Testis (tissue), 3 donors: ENCODE data around the gene PCCA. TPM values are rescaled to one million over a fixed set of nuclear protein-coding genes. Genes with fewer than 3 reads are reported as not detected.
A peak's percentile ranks its signal among the peaks of the same experiment; 100 is the strongest.

ENCODE experiments used
- DNase-seq: peaks from one replicate; pipeline ENCODE4 v3.0.0-alpha.2; 2019
- H3K27ac ChIP-seq, 2 donors: fragments of 200-600 bp; sonication (generic); one replicate each; pipeline ENCODE4 v1.5.1; 2019
- H3K27me3 ChIP-seq: fragments of 200-600 bp; sonication (generic); one replicate; pipeline ENCODE4 v1.5.1; 2019
- H3K36me3 ChIP-seq: fragments of 200-600 bp; sonication (generic); one replicate; pipeline ENCODE4 v1.5.1; 2017; ENCODE audit warnings: low read depth; ENCODE audit errors: missing control alignments
- H3K4me1 ChIP-seq: fragments of 200-600 bp; sonication (generic); one replicate; pipeline ENCODE4 v1.5.1; 2019
- H3K4me3 ChIP-seq, 2 donors: fragments of 200-600 bp; sonication (generic); one replicate each; pipeline ENCODE4 v1.5.1; 2017 to 2019
- H3K9me3 ChIP-seq: fragments of 200-600 bp; sonication (generic); one replicate; pipeline ENCODE4 v1.5.1; 2017
- POLR2A ChIP-seq: fragments of 450-650 bp; IDR thresholded peaks from one replicate; pipeline ENCODE4 v1.6.1; 2017; ENCODE audit warnings: antibody characterized with exemption, mild to moderate bottlenecking, moderate library complexity
- WGBS, 2 donors: methylation state at CpG; one replicate each; pipeline ENCODE4 v1.1.5; 2018; 5-methylcytosine and 5-hydroxymethylcytosine counted together
- intact Hi-C: fragments of 100-400 bp; cut with DNase I; formaldehyde crosslinking; loops from one replicate; pipeline ENCODE4 v1.15.1; 2023; ENCODE audit warnings: low total_unique reads
- polyA plus RNA-seq: library from polyadenylated mRNA; stranded (reverse); fragments of 350-450 nt; fragmentation: Illumina TruSeq; extraction: RNeasy Lipid Tissue Mini Kit (QIAGEN cat#74804); gene quantifications from one replicate; pipeline ENCODE4 v1.2.3, GENCODE V29; 2014; ENCODE audit warnings: low read depth, low replicate concordance; ENCODE audit not compliant: insufficient read depth
- total RNA-seq, 2 donors: library from RNA; depleted of rRNA; stranded (reverse); fragments of >200 nt; gene quantifications; one replicate each; pipeline ENCODE4 v1.2.3, GENCODE V29; 2016
- TF ChIP-seq, protein P1 (sequence below), 3 experiments: fragments of 450-650 bp in 2 of 3; fragments of 200-600 bp in 1 of 3; sonication (generic) in 1 of 3; IDR thresholded peaks; one replicate each; pipeline ENCODE4 v1.5.1; 2016 to 2019; ENCODE audit warnings: antibody characterized with exemption in 3 of 3, mild to moderate bottlenecking in 2 of 3, moderate library complexity in 1 of 3

The PCCA gene
- total and polyA plus RNA-seq, 3 donors from 2014 or later = 17.9 to 56.2 (median 39.2) TPM

DNA sequence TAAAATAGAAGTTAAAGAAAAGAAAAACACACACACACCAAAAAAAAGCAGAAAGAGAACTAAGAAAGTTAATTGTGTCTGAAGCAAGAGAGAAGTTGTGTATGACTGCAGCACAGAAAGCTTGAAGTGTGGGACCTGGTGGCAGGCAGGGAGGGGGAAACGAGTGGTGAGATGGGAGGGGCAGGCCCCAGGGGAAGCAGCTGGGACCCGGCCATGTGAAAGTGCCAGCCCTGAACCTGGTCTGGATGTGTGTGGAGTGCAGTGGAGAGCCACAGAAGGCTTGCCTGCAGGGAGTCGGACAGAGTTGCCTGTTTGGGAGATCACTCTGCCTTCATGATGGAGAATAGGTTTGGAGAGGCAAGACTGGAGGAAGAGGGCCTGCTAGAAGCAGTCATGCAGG is 300.7 kb downstream of the PCCA start:
- WGBS, 2 donors = 88% methylated on average over 3 of the region's 3 CpGs
- no peak for DNase-seq
- H3K27ac ChIP-seq = no peak overlapping the region
- no peaks in the 10 kb centered on the region for H3K27me3 ChIP-seq
- no peak overlapping the region for H3K4me3 ChIP-seq
- TF ChIP-seq, protein P1, sequence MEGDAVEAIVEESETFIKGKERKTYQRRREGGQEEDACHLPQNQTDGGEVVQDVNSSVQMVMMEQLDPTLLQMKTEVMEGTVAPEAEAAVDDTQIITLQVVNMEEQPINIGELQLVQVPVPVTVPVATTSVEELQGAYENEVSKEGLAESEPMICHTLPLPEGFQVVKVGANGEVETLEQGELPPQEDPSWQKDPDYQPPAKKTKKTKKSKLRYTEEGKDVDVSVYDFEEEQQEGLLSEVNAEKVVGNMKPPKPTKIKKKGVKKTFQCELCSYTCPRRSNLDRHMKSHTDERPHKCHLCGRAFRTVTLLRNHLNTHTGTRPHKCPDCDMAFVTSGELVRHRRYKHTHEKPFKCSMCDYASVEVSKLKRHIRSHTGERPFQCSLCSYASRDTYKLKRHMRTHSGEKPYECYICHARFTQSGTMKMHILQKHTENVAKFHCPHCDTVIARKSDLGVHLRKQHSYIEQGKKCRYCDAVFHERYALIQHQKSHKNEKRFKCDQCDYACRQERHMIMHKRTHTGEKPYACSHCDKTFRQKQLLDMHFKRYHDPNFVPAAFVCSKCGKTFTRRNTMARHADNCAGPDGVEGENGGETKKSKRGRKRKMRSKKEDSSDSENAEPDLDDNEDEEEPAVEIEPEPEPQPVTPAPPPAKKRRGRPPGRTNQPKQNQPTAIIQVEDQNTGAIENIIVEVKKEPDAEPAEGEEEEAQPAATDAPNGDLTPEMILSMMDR (IDR thresholded peaks at IDR 0.05) = no peak
- H3K4me1 ChIP-seq = no peaks in the 10 kb centered on the region
- intact Hi-C loops = no loop called here
- no peaks in the 10 kb centered on the region for H3K9me3 ChIP-seq
- no peaks in the 10 kb centered on the region for H3K36me3 ChIP-seq

DNA sequence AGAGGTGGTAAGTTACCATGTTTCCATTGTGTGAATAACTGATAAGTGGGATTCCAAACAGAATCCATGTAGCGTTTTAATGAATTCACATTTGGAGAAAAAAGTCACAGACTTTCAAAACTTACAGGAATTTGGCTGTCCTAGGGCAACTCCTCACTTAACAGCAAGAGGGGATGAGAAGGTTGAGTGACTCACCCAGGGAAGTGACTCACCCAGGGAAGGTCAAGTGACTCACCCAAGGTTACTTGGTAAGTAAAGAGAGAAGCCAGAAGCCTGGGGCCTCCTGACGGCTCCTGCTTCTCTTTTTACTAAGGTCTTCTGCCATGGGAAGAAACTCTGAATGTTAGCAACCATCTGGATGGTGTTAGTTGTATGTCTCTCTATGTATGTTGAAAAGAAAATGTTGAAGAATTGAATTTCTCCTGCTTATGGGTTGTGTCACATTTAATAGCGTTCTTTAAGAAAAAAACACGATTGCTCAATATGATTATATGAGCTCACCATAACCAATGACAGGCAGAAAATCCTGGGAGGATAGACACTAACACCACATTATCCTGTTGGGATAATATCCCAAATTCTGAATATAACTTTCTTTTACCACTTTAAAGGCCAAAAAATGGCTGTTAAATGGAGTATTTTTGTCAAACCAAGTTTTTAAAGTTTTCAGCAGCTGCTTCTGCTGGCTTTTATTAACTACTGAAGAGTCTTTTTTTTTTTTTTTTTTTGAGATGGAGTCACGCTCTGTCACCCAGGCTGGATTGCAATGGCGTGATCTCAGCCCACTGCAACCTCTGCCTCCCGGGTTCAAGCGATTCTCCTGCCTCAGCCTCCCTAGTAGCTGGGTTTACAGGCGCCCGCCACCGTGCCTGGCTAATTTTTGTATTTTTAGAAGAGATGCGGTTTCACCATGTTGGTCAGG is 304.1 kb downstream of the PCCA start:
- no peaks in the 10 kb centered on the region for H3K9me3 ChIP-seq
- TF ChIP-seq POLR2A = no peak
- peak overlapping the region in 1 of 2 donors; percentile 6 for H3K27ac ChIP-seq
- no peaks in the 10 kb centered on the region for H3K27me3 ChIP-seq
- H3K36me3 ChIP-seq = no peaks in the 10 kb centered on the region
- H3K4me3 ChIP-seq = no peak overlapping the region
- intact Hi-C loops = no loop called here
- WGBS, 2 donors = 84 to 87% methylated on average over 12 of the region's 12 CpGs
- peak; percentile 59 for DNase-seq
- no peaks in the 10 kb centered on the region for H3K4me1 ChIP-seq

- Histone ChIP-seq H3K36me3 (no peaks in the 10 kb centered on the region), H3K27ac (no peak overlapping the region), H3K27me3 (no peaks in the 10 kb centered on the region), H3K9me3 (no peaks in the 10 kb centered on the region), H3K4me1 (no peaks in the 10 kb centered on the region), H3K4me3 (no peak overlapping the region)
- WGBS, 2 donors = 57 to 59% methylated on average over 9 of the region's 9 CpGs
- TF ChIP-seq, protein P1 (IDR thresholded peaks at IDR 0.05) = no peak
- no peak for TF ChIP-seq POLR2A
- DNase-seq = no peak
- intact Hi-C loops = no loop called here
These were observed 305.3 kb downstream of the PCCA start for GRCh38 chr13:100394005-100394695.

- 79 to 88% methylated on average over 4 of the region's 4 CpGs for WGBS, 2 donors
- H3K4me3 ChIP-seq = no peak overlapping the region
- TF ChIP-seq, protein P1 (IDR thresholded peaks at IDR 0.05) = no peak
- no peak for TF ChIP-seq POLR2A
- H3K27ac ChIP-seq = no peak overlapping the region
- intact Hi-C loops = no loop called here
- H3K4me1 ChIP-seq = no peaks in the 10 kb centered on the region
- DNase-seq = no peak
- no peaks in the 10 kb centered on the region for H3K27me3 ChIP-seq
- H3K9me3 ChIP-seq = no peaks in the 10 kb centered on the region
- H3K36me3 ChIP-seq = no peaks in the 10 kb centered on the region
These were observed 306.9 kb downstream of the PCCA start for GRCh38 chr13:100395698-100396373.

DNA sequence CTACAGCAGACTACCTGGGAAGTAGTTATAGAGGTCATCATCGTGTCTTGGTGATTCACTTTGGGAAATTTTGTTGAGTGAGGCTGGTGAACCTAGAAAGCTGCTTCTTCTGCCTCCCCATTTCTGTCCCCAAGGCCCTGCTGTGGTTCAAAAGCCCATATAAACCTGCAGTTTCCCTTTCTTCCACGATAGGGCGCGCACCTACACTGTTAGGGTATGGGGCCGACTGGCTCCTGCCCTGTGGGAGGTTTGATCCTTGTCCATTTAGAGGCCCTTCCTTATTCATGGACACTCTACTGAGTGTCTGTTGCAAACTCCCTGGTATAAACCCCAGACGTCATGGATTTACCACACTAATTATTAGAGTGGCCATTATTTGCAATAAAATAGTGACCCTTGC is 307.9 kb downstream of the PCCA start:
- intact Hi-C loops = no loop called here
- no peak for DNase-seq
- Histone ChIP-seq H3K27me3 (no peaks in the 10 kb centered on the region), H3K4me1 (no peaks in the 10 kb centered on the region), H3K27ac (no peak overlapping the region), H3K9me3 (no peaks in the 10 kb centered on the region), H3K4me3 (no peak overlapping the region), H3K36me3 (no peaks in the 10 kb centered on the region)
- TF ChIP-seq, protein P1 (IDR thresholded peaks at IDR 0.05) = no peak
- TF ChIP-seq POLR2A = no peak
- 84 to 91% methylated on average over 6 of the region's 6 CpGs for WGBS, 2 donors
